Activated CD4-positive, alpha-beta T cell treated with anti-CD3 and anti-CD28 coated beads, Interleukin-10, Interleukin-2, amounts not matched to agents 100 ng/mL and 50 ng/mL, durations not matched to agents 16 hours and 8 hours (primary cell): ENCODE measurements around the gene HECTD4.
A peak's percentile ranks its signal among the peaks of the same experiment; 100 is the strongest.
"Not testable (repeated sequence)": the region's sequence is repeated elsewhere in the genome, so short reads cannot be mapped to it uniquely, and the experiment has no call there.

ENCODE experiments used
- DNase-seq: peaks from one replicate; pipeline ENCODE4 v3.0.0-alpha.2; 2020

The HECTD4 gene

DNA sequence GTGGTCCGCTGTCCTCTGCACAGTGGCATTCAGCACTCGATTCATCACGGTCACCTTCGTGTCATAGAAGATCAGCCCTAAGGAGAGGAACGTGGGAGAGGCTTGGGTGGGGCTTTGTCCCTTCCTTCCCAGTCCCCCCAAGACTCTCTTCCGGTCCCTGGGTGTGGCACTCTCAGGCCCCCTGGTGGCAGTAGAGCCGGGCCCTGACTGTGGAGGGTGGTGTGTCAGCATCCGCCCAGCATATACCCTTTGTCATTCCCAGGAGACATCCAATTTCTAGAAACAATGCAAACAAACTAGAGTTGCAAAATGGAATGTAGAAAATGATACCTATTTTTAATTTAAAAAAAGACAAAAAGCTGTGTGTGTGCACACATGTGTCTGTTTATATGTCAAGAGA, 211.9 kb downstream of the HECTD4 start:
- peak; percentile 24 for DNase-seq

DNA sequence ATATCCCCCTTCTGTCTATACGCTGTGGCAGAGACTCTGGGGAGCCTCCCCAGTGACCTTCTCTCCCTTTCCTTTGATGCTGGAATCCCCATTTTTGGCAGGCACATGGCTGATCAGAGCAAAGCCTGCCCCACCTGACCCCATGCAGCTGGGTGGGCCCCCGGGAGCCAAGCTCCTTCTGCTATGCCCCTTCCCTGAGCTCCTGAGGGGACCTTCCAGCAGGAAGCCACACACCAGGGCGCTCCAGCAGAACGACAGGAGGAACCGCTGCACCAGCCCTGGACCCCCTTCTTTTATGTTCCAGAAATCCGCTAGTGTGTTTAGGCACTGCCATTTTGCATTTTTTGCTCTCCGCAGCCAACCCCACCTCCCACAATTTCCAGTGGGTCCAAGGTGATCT, 212.3 kb downstream of the HECTD4 start:
- DNase-seq, result no peak

DNA sequence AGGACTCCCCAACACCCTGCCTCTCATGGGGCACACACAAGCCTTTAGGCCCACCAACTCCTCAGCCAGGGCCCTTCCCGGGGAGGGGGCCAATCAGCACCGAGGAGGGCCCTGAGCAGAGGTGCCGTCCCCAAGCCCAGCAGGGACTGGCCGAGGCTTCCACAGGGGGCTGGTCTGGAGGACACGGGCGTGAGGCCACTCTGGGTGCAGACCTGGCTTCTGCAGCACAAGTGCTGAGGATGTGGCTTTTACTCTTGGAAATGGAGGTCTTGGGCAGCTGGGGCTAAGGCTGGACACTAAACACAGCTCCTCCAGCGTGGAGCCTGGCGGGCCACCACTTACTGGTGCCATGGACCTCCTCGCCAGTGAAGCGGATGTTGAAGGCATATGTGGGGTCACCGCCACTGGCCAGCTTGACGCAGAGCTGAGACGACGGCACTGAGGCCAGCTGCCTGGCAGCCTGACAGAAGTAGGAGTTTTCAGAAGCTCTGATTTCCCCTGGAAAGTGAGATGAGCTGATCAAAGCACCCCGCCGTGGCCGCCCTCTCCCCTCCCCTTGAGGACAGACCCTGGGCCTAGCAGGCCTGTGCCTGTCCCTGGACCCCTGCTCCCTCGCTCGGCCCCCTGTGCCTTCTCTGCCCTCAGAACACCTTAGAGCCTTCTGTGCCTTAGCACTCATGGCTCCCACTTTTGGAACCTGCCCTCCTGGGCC, 212.9 kb downstream of the HECTD4 start:
- DNase-seq, result no peak

DNA sequence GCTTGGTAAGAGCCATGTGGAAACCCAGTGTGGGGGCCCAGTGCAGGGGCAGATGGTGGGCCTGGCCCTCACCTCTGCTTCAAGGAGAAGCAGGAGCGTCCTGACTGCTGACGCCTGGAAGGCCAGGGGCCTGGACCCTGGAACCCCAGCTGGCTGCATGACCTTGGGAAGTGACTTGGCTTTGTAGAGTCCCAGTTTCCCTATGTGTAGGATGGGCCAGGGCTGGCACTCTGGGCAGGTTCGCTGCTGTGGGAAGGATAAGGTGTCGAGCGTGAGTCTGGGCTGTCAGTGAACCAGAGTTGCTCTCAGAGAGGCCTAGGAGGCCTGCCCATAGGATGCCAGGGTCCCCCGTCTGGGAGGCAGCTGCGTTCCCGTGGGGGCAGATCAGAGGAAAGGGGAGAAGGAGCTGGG, 213.7 kb downstream of the HECTD4 start:
- DNase-seq, result no peak

DNA sequence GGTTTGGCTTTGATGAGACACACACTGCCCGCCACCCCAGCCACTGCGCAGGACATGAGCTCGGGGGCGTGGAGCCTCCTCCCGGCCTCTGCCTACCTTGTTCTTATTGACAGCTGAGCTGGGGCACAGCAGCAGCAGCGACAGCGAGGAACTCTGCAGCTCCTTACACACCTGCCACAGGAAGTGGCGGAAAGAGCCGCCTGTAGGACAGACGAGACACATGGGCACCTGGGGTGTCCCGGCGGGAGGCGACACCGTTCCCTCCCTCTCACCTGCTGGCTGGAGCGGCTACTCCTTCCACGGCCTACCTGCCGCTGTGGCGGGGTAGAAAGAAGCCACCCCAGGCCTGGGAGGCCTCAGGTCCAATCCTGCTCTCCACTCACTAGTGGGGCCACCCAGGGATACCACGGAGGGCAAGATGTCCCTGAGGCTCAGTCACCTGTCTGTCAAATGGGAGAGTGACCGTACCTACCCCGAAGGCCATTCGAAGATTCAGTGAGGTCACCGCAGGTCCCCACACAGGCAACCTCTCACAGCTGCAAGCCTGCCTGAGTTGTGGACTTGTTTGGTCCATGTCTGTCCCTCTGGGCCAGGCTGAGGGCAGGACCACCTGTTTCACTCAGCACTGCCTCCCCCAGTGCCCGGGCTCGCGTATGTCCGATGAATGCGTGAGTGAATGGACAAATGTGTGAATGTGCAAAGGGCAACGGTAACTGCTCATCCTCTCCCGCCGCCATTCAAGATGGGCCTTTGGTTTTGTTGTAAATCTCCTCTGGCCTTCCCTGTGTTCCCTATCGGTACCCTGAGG, 214.3 kb downstream of the HECTD4 start:
- DNase-seq, result no peak

DNA sequence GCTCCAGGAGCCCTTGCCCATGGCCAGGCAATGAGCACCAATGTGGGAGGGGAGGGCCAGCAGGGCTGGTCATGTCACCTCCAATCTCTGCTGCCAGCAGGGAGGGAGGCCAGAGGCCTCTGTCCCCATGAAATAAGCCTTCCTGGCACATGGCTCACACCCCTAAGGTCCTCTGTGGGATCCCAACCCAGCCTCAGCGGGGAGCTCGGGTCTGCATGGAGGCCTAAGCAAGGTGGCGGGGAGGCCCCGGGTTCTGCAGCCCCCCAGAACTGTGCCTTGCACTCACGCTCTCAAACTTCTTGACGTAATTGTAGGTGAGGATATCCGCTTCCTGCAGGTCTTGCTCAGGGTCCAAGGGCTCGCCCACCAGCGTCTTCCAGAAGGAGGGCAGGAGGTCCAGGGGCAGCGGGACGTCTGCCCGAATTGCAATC, 215.2 kb downstream of the HECTD4 start:
- no peak for DNase-seq

DNA sequence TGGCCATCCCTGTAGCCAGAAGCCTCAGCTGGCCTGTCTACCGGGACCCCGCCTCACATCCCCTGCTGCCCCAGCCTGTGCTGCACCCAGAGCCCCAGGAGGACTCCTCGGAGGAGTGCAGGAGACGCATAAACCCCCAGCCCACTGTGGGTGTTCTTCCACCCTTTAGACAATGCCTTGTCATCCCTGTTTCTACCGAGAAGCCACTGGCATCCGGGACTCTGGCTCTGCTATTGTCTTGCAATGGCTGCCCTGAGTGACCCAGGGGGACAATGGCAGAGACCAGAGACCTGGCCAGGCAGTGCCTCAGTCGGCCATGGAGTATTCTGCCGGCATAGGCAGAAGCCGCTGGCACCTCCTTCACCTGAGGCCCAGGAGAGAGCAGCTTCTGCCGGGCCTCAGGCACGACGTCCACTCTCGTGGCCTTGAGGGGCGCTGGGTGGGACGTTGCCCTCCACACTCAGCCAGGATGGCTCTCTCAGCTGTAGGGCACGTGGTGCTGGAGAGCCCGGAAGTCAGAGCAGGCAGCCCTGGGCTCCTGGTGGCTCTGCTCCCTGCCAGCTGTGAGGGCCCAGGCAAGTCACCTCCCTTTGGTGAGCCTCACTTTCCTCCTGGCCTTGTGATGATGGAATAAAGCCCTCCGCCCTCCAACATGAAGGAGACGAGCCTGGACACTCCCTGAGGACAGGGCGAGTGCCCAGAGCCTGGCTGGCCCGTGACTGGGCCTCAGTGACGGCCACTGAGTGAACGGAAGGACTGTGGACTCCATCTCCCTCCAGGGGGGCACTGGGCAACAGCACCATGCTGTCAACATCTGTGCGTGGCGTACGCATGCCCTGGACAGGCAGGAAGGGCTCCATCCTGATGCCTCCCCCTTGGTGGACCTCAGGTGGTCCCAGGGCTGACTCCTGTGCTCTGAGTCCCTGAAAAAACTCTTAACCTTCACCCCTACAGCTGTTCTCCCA, 215.9 kb downstream of the HECTD4 start:
- no peak for DNase-seq

DNA sequence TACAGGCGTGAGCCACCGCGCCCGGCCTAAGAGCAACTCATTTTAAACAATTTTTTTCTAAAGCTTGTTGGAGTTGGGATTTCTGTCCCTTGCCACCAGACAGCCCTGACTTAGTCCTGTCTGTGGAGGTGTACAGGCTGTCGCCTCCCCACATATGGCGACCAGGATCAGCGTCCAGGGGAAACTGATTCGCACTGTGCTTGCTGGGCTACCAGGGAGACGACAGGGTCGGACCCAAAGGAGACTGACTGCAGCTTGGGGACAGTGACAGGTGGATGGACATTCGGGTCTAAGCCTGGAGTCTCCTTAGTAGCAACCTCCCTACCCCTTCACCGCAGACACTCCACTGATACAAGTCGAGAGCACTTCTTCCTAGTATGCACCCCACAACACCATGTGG, 216.6 kb downstream of the HECTD4 start:
- DNase-seq, result no peak

DNA sequence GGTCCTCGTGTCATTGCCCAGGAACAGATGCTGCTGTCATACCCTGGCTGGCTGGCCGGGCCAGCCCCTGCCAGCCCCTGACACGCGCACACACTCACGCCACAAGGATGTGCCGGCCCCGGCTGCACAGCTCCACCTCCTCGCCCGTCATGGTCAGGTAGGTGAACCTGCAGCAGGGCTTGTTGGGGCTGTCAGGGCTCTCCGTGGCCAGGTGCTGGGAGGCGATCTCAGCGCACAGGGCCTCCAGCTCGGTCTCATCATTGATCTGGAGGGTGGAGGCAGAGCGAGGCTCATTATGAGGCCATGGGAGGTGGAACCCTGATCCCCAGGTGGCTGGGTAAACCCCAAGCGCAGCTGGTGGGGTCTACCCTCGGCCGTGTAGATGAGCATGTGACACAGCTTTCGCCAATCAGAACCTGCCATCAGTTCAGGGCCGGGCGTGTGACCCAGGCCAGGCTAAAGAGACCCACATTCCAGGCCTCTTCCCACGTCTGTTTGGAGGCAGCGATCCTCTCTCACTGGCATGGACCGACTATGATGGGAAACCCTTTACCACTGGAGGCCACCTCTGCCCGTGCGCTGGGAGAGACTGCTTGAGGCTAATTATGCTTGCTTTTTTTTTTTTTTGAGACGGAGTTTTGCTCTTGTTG, 218.1 kb downstream of the HECTD4 start:
- DNase-seq, result no peak

DNA sequence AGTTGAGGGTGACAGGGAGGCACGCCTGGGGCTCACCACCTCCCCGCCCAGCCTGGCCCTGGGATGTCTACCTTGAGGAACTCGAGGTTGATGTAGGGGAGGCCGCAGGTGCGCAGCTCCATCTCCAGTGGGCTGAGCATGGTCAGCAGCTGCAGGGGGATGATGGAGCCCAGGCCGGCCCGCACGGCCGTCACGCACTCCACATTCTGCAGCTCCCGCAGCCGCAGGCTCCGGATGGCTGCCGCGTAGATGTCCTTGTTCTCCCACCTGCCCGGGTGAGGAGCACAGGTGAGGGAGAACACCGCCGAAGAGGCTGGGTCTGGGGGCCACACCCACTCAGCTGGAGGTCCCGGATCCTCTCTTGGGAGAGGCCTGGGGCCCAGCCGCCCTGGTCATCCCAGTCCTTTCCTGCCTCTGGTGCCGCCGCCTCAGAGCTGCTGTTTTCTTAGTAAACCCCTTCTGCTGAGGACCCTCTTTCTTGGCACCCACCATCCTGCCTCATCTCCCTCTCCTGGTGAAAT, 218.7 kb downstream of the HECTD4 start:
- DNase-seq, result no peak

DNA sequence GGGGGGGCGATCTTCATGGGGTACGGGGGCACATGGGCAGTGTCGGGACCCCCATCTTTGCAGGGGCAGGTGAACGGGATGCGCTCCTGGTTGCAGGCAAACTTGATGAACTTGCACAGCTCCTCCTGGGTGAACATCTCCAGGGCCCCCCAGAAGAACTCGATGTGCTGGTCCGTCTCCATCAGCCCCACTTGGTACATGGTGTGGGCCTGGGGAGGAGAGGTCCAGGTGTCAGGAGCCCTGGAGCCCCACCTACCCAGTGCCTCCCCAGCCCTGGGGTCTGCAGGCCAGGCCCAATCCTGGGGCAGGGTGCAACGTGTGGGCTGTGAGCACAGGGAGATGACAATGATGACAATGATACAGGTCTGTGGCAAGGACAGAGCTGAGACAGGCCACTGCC, 219.2 kb downstream of the HECTD4 start:
- no peak for DNase-seq

DNA sequence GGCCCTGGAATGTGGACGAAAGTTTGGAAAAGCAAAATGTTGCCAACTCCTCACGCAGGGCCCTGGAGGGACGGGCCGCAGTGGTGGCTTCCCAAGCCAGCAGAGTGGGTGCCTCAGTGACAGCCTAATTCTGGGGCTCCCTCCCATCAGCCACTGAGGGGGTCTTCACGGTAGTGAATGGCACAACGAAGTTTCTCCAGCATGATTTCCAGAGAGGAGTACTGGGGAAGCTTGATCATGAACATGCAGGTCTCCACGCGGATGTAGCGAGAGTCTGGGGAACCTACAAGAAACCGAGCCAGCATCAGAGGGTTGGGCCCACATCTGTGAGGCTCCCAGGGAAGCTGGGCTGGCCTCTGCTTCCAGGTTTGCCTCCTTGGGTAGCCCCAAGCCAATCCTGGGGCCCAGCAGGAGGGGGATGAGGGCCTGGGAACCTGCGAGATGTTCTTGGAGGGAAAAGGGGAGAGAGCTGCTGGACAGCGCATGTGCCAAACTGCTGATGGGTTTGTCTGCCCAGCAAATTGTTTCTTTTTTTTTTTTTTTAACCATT, 219.9 kb downstream of the HECTD4 start:
- DNase-seq, result no peak

DNA sequence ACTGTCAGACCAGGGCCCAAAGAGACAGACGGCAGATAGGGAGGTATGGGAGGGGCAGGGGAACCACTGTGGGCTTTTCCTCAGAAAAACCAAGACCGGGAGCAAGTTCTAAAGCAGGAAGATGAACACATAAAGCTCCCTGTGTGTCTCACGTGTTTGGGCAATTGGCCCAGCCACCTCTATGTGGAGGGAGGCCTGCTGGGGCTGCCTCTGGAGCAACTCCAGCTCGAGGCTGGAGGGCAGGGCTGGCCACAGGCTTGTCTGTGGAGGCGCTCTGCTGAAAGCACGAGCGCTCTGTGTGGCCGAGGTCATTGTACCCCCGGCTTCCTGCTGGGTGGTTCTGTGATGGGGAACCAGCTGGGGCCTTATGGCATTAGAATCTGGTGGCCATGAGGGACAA, 220.5 kb downstream of the HECTD4 start:
- no peak for DNase-seq

DNA sequence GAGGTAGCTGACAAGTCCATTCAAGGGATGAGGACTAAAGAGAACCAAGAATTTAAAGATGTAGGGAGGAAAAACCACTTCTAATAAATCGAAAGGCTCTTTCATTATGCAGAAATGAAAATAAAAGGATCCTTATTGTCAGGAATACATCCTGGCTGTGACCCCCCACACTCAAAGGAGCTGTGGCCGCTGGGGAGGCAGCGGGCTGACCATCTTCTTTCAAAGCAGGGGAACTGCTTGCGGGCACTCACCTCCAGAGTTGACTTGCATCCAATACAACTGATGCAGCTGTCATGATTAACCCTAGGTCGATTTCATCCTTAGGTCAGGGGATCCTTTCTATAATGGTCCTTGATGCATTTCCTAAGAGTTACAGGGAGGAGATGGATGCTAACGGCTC, 221.6 kb downstream of the HECTD4 start:
- DNase-seq, result no peak

DNA sequence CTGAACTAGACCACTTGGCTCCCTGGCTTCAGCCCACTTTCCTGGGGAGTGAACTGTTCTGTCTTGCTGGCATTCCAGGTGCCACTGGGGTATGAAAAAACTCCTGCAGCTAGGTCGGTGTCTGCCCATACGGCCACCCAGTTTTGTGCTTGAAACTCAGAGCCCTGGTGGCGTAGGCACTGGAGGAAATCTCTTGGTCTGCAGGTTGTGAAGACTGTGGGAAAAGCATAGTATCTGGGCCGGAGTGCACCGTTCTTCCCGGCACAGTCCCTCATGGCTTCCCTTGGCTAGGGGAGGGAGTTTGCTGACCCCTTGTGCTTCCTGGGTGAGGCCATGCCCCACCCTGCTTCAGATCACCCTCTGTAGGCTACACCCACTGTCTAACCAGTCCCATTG, 223.1 kb downstream of the HECTD4 start:
- no peak for DNase-seq

DNA sequence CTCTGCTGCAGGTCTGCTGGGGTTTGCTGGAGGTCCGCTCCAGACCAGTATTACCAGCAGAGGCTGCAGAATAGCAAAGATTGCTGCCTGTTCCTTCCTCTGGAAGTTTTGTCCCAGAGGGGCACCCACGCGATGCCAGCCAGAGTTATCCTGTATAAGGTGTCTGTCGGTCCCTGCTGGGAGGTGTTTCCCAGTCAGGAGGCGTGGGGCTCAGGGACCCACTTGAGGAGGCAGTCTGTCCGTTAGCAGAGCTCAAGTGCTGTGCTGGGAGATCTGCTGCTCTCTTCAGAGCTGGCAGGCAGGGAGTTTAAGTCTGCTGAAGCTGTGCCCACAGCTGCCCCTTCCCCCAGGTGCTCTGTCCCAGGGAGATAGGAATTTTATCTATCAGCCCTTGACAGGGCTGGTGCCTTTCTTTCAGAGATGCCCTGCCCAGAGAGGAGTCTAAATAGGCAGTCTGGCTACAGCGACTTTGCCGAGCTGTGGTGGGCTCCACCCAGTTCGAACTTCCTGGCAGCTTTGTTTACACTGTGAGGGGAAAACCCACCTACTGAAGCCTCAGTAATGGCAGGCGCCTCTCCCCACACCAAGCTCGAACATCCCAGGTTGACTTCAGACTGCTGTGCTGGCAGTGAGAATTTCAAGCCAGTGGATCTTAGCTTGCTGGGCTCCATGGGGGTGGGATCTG, 223.6 kb downstream of the HECTD4 start:
- not testable (repeated sequence) for DNase-seq

DNA sequence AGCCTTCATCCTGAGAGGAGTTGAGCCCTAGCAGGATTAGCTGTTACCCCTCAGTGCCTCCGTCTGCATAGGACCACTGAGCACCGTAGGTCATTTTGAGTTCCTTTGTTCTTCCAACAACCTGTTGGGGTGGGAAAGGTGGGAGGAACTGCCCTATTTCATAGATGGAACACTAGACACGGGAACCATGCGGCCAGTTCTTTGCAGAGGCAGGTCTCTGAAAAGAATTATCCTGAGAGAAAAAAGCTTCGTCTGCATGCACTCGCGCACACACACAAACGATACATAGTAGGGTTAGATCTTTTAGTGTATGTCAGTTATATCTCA, 228.4 kb downstream of the HECTD4 start:
- DNase-seq, result no peak

DNA sequence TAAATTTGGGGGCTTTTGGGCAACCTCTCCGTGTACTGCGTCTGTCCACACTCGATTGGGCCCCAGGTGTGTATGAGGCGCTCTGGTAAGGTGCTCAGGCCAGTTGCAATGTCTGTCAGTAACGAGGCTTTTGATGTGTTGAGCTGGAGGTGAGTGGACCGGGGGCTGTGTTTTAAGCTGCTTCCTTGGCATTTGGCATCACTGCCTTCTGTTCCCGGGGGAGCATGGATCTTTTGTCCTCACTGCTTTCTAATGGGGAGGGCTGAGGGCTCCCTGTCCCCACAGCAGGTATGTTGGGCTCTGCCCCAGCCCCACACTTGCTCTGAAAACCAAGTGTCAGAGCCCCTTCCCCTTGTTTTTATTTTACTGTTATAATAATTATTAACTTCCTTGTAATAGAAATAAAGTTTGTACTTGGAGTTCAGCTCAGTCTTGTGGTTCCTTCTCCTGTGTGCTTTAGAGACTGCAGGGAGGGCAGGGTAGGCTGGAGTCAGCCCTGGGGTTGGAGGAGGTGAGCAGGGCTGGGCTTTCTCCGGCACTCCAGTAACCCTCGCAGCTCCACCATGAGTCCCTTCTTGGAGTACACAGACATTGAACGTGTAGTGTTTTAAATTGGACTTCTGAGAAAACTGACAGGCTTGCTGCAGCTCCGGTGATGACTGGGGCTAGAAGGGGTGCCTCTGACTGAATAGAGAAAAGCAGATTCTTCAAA, 228.9 kb downstream of the HECTD4 start:
- DNase-seq, result no peak

DNA sequence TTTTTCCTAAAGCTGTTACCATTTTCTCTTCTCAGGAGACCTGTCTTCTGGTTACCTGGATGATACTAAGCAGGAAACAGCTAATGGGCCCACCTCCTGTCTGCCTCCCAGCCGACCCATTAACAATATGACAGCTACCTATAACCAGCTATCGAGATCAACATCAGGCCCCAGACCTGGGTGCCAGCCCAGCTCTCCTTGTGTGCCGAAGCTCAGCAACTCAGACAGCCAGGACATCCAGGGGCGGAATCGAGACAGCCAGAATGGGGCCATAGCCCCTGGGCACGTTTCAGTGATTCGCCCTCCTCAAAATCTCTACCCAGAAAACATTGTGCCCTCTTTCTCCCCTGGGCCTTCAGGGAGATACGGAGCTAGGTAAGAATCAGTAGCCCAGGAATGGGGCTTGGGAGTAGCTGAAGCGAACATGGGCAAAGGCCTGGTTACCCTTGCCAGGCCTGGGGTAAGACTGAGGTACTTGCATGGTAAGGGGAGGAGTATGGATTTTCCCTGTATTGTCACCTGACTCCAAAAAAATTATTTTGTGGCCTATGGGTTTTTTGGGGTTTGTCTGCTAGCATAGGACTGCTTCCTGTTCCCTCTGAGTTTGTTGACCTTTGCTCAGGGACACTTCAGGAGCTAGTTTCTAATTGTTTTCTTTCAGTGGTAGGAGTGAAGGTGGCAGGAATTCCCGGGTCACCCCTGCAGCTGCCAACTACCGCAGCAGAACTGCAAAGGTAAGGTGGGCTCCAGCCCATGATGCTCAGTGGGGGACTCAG, 230.3 kb downstream of the HECTD4 start:
- DNase-seq, result no peak

DNA sequence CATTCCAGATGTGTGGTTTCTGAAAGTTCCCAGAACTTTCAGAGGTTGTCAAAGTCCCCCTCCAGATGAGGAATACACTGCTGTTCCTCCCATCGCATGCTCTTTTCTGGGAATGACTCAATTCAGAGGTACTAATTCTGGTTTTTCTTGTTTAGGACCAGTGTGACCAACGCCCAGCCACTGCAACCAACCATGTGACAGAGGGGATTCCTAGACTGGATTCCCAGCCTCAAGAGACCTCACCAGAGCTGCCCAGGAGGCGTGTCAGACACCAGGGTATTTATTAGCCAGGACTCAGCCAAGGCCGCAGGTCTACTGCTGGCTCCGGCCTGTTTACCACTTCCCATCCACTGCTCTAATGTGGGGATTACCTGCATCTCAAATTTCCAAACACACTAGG, 232.6 kb downstream of the HECTD4 start:
- no peak for DNase-seq
